ENCODE results near the gene HSPA4L.

Gene HSPA4L

DNA sequence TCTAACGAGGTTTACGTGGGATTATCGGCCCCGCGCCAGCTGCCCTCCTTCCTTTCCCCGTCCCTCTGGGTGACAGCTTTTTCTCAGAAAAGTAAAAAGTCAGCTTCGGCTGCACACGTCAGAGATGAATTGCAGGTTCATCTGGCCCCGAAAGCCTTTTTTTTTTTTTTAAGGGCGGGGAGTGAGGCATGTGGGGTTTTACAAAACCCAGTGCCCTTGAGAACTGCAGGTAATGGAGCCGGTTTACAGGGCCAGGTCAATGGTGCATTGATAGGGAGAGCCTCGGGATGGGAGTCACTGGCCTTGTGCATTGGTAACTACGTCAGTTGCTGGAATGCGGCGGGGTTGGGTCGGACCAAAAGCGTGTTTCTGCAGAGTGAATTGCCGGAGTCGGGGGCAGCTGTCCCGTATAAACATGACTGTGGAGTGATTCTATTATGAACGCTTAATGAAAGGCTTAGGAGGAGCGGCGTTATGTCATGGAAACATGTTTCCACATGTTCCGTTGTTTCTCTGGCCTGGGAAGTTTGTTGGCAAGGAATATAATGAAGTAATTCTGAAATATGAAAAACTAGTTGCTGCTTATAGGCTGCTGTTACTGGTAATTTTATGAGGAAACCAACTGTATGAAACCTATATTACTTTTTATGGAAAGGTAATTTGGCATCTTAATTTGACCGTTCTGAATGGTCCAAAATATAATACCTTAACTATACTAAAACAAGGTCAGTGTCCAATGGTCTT, 1.1 kb downstream of the HSPA4L start:
- in situ Hi-C loops (cut with MboI; ENCODE audit: low sequenced_read_pairs), result no loop called here

DNA sequence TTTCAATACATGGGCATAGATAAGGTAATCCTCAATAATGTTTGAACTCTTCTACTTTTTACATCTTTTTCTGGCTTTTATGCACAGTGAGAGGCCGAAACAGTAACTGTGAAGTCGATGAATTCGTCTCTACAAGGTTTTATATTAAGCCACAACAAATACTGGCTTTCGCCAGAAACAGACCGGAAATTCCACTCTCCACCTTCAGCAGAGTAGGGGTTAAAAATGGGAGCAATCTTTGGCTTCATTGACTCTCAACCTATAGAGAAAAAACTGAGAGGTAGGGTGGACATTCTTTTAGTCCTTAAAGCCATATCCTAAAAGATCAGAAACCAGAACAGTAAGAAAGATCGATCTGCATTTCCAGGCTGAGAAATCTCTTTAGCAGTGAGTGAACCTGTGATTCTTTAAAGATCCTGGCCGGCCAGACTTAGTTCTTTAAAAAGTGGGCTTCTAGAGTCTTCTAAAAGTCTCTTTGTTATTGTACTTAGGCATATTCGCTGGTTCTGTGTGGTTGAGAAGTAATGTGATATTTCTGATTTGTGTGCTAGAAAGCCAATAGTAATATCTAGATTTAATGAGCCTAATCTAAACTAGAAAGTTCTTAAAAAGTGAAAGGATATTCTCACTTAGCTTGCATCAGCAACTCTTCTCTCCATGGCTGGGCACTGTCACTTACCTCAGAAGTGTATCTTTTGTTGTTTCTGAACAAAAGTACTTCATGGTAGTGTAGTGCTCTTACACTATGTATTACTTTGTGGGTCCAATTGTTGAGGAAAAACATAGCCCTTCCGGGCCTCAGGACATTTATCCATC, 2.0 kb downstream of the HSPA4L start:
- in situ Hi-C loops (cut with MboI; ENCODE audit: low sequenced_read_pairs), result no loop called here

DNA sequence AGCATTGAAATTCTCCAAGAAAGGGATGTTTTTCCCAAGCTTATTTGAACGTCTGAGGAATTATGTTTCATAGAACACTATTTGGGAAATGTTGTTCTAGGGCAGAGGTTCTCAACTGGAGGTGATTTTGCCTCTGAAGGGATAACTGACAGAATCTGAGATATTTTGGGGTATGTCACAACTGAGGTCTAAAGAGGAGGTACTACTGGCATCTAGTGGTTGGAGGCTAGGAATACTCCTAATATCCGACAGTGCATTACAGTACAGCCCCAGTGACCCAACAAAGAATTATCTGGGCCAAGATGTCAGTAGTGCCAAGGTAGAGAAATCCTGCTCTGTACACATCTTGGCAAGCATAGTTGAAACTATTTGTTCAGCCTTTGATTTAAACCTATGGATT, 6.4 kb downstream of the HSPA4L start:
- in situ Hi-C loops (cut with MboI; ENCODE audit: low sequenced_read_pairs), result no loop called here

DNA sequence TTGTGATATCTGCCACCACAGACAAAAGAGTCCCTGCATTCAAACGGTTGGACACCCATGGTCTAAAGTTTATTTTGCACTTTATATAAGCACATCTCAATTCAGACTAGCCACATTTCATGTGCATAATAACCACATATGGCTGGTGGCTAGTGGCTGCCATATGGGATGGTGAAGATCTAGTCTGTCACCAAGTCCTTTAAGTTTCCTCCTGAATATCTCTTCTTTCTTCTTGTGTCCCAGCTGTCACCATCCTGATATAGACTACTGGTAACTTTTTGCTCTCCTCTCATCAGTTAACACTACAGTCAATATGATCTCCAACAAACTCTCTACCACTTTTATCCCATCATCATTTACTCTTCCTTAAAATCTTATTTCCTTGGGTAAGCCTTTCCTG, 9.3 kb downstream of the HSPA4L start:
- in situ Hi-C loops (cut with MboI; ENCODE audit: low sequenced_read_pairs), result no loop called here

DNA sequence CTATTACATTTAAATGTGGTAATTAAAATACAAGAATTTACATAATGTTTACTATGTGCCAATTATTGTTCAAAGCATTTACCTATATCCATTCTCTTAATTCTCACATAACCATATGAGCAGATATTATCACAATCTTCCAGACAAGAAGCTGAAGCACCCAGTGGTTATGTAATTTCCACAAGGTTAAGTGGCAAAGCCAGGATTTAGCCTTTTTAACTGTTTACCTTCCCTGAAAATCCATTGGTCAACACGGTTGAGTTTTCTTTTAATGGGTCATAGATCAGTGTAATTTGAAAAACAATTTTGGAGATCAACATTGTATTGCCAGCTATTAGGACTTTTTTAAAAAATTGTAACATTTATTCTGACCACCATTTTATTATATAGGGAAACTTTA, 11.4 kb downstream of the HSPA4L start:
- in situ Hi-C loops (cut with MboI; ENCODE audit: low sequenced_read_pairs), result no loop called here

DNA sequence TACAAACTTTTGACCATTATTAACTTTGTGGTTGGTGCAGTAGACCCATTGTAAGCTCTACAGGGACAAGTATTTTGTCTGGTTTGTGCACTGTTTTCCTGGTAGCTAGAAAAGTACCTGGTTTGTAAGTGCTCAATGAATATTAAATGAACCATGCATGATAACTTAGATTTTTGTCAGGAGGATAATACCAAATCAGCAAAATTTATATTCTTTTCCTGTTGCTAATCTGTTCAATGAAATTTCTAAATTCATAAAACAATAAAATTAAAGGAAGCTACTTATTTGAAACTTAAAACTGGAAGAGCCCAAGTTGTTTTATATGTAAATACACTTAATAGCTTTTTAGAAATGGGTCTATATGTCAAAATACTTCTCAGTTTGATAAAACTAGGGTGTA, 17.6 kb downstream of the HSPA4L start:
- in situ Hi-C loops (cut with MboI; ENCODE audit: low sequenced_read_pairs), result no loop called here

DNA sequence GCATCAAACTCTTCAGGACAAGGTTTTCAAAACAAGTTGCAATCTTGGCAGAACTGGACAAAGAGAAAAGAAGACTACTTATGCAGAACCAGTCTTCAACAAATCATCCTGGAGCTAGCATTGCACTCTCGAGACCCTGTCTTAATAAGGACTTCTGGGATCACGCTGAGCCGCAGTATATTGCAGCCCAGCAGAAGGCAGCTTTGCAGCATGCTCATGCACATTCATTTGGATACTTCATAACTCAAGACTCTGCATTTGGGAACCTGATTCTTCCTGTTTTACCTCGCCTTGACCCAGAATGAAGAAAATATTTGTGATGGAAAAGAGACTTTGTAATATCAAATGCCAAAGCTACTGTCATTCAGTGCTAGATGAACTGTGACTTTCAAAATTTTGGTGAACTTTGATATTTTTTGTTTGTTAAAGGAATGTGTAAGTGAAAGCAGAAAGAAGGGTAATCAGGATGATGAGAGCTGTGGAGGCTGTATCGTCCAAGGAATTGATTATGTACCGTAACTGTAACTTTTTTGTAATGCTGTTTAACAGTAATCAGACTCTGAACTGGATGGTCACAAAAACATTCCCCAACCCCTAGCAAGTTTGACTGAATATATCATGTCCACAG, 27.2 kb downstream of the HSPA4L start:
- in situ Hi-C loops (cut with MboI; ENCODE audit: low sequenced_read_pairs), result no loop called here

DNA sequence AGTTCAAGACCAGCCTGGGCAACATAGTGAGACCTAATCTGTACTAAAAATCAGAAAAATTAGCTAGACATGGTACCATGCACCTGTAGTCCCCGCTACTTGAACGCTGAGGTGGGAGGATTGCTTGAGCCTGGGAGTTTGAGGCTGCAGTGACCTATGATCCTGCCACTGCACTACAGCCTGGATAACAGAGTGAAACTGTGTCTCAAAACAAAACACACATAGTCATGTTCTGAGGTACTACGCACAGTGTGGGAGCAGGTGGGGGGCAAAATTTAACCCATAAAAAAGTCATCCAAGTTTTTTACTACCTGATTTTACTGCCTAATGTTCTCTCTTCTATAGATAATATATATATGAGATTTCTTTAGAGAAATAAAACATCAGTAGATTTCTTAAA, 28.4 kb downstream of the HSPA4L start:
- in situ Hi-C loops (cut with MboI; ENCODE audit: low sequenced_read_pairs), result no loop called here

DNA sequence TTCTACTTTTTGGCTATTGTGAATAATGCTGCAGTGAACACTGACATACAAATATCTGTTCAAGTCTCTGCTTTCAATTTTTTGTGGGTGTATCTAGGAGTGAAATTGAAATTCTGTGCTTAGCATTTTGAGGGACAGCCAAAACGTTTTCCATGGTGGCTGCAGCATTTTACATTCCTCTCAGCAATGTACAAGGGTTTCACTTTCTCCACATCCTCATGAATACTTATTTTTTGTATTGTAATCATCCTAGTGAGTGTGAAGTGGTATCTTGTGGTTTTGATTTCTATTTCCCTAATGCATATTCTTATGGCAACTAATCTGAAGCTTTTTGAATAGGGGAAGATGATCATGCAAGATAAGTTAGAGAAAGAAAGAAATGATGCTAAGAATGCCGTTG, 40.3 kb downstream of the HSPA4L start:
- in situ Hi-C loops (cut with MboI; ENCODE audit: low sequenced_read_pairs), result no loop called here

DNA sequence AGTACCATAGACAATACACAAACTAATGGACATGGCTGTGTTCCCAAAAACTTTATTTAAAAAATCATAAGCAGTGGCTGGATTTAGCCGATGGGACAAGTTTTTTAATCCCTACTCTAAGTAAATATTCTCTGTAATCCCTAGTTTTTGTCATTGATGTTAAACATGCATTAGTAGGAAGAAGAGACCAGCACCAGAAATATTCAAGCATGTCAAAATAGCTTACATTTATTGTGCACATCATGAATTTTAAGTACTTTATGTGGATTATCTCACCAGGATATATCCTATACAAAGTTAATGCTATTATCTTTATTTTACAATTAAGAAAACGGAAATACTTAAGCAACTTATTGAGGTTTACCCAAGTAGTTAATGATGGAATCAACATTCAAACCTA, 46.0 kb downstream of the HSPA4L start:
- in situ Hi-C loops (cut with MboI; ENCODE audit: low sequenced_read_pairs), result no loop called here

DNA sequence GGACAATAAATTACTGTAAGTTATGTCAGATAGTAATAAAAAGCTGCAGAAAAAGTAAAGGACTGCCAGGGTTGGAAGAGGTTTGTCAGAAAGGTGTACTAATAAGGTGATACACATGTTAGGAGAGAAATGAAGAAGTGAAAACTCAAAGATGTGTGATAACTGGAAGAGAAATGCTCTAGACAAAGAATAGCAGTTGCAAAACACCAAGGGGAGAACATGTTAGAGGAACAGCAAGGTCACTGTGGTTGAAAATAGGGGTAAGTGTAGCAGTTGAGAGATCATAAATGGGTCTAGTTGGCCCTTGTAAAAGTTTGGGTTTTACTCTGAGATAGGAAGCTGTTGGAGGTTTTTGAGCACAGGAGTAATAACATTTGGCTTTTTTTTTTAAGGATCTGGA, 46.9 kb downstream of the HSPA4L start:
- in situ Hi-C loops (cut with MboI; ENCODE audit: low sequenced_read_pairs), result no loop called here

DNA sequence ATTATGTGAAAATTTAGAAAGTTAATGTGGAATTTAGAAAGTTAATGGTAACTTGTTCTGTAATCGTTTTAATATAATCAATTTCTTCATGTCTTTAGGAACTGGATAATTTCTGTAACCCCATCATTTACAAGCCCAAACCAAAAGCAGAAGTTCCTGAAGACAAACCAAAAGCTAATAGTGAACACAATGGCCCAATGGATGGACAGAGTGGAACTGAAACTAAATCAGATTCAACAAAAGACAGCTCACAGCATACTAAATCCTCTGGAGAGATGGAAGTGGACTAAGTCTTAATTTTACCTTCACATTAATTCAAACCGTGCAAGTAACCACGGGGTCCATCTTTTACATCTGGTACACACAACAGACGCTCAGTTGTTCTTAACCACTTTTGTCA, 50.5 kb downstream of the HSPA4L start:
- in situ Hi-C loops (cut with MboI; ENCODE audit: low sequenced_read_pairs), result no loop called here

DNA sequence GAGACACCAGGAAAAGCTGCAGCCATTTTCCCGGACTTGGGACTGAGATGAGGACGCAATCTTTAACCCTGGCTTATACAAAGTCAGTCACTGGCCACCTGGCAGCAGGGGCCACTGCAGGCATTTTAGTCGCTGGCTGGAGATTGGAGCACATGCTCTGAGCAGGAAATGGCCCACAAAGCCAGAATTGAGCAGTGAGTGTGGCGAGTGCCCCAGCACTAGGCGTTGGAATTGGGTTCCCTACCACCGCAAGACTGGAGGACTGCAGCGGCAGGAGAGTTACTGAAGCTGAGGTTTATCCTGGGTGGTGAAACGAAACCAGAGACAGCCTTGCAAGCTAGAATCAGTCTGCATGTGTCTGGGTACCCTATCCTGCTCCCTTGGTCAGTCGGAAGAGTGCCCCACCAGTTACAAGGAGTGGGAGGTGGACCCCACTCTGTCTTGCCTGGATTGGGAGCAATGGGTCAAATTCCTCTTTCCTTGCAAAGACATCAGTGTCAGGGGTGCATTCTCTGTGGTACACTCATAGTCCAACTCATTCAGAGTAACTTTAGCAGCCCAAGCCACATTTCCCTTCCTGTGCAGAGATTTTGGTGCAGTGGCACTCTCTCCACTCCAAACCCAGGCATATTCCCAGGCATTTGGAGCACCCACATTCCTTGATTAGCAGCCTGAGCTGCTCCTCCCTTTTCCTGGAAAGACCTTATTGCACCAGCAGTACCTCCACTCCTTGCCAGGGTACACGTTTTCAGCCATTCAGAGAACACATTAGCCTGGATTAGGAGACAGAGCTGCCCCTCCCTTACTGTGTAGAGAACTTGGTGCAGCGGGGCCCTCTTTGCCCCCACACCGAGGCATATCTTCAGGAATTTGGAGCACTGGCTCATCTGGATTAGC, 61.8 kb downstream of the HSPA4L start:
- in situ Hi-C loops (cut with MboI; ENCODE audit: low sequenced_read_pairs), result no loop called here

DNA sequence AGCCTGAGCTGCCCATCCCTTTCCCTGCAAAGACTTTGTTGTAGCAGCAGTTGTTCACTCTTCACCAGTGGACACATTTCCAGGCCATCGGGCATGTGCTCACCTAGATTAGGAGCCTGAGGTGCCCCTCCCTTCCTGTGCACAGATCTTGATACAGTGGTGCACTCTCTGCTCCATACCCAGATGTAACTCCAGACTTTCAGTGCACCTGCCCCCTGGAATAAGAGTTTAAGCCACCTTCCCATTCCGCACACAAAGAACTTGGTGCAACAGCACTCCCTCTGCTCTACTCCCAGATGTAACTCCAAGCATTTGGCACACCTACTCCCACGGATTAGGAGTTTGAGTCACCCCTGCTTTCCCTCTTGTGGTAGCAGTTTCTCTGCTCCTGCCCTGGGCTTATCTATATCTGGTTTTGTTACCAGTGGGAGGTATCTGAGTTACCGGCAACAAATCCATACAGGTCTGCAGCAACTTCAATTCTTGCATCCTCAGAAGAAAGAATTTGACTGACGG, 62.5 kb downstream of the HSPA4L start:
- in situ Hi-C loops (cut with MboI; ENCODE audit: low sequenced_read_pairs), result no loop called here

DNA sequence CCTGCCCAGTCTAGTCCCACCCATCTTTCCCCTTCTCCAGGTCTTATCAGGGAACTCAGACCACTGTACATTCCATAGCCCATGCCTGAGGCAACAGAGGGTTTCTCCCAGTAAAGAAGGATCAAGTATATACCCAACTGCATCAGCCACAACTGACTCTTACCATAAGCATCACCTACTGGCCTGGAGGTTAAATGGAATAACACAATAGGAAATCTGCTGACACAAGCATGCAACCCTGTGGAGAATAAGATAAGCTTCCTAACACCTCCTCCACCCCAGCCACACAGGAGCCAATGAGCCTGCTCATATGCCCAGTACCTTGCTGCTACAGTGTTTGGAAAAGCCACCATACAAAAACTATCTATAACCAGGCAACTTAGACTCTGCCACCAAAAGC, 63.9 kb downstream of the HSPA4L start:
- in situ Hi-C loops (cut with MboI; ENCODE audit: low sequenced_read_pairs), result no loop called here

DNA sequence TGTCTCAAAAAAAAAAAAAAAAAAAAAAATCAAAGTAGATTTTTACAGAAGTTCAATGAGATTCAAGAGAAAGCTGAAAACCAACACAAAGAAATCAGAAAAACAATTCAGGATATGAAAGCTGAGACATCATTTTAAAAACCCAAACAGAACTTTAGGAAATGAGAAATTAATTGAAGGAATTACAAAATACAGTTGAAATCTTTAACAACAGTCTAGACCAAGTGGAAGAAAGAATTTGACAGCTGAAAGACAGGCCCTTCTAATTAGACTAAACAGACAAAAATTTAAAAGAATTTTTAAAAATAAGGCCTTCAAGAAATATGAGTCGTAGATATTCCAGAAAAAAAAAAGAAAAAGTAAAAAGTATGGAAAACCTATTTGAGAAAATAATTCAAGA, 64.6 kb downstream of the HSPA4L start:
- in situ Hi-C loops (cut with MboI; ENCODE audit: low sequenced_read_pairs), result no loop called here

DNA sequence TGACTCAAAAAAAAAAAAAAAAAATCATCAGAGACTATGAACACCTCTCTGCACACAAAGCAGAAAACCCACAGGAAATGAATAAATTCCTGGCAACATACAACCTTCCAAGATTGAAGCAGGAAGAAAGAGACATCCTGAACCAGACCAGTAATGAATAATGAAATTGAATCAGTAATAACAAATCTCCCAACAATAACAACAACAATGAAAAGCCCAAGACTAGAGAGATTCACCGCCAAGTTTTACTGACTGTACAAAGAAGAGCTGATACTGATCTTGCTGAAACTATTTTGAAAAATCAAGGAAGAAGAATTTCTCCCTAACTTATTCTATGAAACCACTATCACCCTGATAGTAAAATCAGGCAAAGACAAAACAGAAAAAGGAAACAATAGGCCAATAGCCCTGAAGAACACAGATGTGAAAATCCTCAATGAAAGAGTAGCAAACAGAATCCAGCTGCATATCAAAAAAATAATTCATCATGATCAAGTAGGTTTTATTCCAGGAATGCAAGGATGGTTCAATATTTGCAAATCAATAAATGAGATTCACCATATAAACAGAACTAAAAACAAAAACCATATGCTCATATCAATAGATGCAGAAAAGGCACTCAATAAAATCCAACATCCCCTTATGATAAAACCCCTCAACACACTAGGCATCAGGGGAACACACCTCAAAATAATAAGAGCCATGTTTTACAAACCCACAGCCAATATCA, 67.5 kb downstream of the HSPA4L start:
- in situ Hi-C loops (cut with MboI; ENCODE audit: low sequenced_read_pairs), result no loop called here

DNA sequence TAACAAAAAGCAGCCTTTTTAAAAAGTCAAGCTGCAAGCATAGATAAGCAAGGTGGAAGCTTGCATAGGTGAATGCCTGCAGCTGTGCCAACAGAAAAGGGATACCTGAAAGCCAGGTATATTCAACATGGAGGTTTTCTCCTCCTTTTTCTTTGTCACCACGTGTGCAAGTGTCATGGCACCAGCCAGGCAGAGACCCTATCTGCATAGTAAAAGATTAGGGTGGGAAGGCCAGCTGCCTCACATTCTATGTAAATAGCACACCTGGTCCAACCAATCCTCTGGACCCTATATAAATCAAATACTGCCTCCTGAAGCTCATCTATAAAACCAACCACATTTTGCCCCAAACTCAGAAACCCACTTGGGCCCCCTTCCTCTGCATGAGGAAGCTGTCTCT, 70.5 kb downstream of the HSPA4L start:
- in situ Hi-C loops (cut with MboI; ENCODE audit: low sequenced_read_pairs), result no loop called here

DNA sequence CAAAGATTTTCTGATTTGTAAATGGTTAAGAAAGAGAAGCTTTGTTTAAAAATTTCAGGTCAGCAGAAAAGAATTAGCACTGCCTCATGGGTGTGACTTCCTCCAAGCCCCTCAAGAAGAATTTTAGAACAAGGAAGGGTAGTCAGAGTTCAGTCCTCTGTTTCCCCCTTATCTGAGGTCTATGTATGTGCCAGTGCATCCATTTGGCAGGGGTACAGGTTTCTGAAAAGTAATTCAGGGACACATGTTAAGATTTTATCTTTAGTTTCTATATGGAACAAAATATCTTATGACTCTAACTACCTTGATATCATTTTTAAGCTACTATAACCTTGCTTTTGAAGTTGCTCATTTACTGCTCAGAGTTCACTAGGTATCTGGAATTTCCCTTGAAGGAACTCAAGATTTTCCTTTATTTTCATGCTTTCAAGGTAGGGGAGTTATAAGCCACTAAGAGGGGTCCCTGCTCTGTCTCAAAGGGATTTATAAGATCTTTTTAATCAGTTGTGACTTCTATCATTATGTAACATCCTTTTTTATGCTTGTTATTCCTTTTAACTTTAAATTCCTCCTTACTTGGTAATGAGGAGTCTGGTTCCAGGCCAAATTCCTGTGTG, 74.2 kb downstream of the HSPA4L start:
- in situ Hi-C loops (cut with MboI; ENCODE audit: low sequenced_read_pairs), result no loop called here
